M059J (cell line): ENCODE results near the gene EPS8L3. TPM values are rescaled to one million over a fixed set of nuclear protein-coding genes. Genes with fewer than 3 reads are reported as not detected.
"Not testable (repeated sequence)": the region's sequence is repeated elsewhere in the genome, so short reads cannot be mapped to it uniquely, and the experiment has no call there.

Source experiments
- DNase-seq: peaks from one replicate; pipeline ENCODE4 v3.0.0-alpha.2; 2012; ENCODE audit warnings: low read depth
- total RNA-seq: library from RNA; depleted of rRNA; stranded (reverse); fragments of >200 nt; shearing (Covaris generic); gene quantifications from 2 replicates; pipeline ENCODE4 v1.2.3, GENCODE V29; 2014

Gene EPS8L3
- total RNA-seq, 1 experiment from 2014 or later: not detected

DNA sequence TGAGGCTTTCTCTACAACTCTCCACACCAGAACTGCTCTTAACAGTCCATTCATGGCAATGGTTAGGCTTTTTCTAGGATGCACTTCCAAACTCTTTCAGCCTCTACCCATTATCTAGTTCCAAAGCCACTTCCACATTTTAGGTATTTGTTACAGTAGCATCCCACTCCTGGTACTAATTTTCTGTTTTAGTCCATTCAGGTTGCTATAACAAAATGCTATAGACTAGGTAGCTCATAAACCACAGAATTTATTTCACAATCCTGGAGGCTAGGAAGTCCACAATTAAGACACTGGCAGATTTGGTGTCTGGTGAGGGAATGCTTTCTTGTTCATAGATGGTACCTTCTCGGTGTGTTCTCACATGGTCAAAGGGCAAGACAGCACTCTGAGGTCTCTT lies 17.3 kb upstream of the EPS8L3 start:
- no peak for DNase-seq

DNA sequence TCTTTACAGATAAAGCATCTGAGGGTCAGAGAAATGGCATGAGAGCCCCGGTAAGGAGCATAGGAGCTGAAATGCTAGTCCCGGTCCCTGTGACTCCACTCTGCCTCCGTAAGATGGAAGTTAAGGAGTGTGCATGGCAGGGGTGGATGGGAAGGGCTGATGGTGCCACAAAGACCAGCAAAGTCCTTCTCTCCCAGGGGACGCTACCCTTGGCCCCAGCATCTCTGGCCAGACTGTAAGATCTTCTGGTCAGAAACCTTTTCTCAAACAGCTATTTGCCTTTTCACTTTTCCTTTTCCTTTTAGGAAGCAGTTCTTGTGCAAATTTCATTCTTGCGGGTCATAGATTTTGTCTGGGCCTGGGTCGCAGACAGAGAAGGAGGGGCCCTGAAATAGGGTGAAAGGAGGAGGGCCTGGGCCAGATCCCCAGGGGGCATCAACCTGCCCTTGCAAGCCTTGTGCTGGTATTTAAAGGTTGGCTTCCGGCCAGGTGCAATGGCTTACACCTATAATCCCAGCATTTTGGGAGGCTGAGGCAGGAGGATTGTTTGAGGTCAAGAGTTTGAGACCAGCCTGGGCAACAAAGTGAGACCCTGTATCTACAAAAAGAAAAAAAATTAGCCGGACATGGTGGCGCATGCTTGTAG lies 14.4 kb upstream of the EPS8L3 start:
- DNase-seq: no peak

DNA sequence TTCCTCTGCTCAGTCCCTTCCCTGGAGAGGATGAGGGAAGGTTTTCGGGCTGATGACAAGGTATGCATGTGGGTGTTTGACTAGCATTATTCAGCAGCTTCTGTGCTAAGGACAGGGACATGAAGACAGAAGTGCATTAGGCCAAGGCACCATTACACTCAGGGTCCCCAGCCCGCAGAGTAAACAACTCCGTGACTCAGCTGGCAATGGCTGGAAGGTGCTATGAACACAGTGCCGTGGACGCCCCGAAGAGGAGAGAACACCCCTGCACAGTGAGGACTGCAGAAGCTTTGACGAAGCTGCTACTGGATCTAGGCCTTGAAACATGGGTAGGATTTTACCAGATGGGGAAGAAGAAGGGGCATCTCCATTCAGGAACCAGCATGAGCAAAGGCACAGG lies 13.7 kb upstream of the EPS8L3 start:
- no peak for DNase-seq

DNA sequence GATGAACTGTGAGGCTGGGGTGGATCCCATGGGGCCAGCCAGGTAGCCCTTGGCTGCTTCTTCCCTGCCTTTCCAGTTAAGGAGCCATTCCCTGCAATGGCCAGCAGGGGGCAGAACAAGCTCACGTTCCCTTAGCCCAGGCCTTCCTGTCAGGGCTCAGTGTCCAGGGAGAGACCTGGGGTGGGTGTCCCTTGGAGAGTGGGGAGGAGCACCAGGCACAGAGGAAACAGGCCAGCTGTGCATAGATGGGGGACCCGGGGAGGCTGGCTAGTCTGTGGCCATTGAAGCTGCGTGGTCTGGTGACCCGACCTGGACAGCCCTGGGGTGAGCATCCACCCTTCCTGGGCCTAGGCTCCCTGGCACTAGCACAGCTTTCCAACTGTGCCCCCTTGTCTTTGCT lies 13.2 kb upstream of the EPS8L3 start:
- DNase-seq: peak; percentile 86

DNA sequence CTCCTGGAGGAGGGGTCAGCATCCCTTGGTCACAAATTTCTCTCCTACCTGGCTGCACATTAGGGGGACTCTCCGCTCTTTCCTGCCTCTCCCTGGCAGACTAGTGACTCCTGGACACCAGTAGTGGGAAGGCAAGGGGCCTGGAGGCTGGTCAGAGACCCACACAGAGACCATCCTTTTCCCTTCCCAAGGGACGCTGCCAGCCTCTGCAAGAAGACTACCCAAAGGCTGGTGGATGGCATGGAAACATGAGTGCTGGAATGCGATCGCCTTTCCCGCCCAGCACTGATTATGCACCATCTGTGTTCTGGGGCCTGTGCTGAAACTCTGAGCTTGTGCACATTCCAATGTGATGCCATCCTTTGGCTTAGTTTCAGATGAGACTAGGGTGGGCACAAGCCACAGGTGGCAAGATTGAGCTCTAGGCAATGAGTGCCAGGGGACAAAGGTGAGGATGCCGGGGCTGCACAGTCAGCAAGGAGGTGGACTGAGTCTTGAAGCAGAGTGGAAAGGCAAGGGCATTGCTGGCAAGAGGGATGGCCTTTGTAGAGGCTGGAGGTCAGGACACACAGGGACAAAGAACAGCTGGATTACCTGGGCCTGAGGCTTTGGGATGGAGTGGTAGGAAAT lies 12.6 kb upstream of the EPS8L3 start:
- no peak for DNase-seq

DNA sequence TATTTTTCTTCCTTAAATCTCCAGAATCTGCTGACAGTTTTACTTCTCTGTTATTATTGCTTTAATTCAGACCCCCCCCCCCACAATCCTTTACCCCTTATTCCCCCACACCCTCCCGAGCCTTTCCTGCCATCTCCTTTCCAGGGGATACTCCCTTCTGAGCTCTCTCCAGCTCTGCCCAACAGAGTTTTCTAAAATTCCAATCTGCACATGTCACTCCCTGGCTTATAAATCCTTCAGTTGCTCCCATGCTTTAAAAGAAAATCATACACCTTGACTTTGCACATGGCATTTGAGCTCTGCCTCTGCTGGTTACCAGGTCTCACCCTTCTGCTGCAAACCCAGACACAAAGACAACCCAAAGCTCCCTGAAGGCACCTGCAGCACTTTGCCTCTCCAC lies 11.7 kb upstream of the EPS8L3 start:
- DNase-seq: peak; percentile 54

DNA sequence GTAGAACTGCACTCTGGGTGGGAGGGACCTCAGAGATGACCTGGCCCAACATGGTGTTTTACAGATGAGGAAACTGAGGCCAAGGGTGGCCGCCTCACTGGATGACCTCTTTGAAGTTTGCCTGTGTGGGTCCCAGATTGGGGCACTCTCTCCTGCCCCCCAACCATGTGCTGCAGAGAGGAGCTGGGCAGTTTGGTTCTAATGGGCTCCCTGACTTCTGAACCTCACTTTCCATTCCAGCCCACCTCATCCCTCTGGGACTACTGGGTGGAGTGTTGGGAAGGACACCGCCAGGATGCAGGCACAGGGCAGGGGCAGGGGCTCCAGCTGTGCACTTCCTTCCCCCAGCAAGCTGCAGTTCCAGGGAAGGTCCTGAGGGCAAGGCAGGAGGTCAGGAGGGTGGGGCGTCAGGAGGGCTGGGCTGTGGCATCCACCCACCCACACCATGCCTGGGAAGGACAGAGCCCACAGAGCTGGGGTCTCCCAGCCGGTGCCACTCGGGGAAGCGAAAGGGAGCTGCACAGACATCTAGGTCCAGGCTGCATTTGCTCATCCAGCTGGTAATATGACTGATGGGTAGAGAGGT lies 10.3 kb upstream of the EPS8L3 start:
- DNase-seq: no peak

DNA sequence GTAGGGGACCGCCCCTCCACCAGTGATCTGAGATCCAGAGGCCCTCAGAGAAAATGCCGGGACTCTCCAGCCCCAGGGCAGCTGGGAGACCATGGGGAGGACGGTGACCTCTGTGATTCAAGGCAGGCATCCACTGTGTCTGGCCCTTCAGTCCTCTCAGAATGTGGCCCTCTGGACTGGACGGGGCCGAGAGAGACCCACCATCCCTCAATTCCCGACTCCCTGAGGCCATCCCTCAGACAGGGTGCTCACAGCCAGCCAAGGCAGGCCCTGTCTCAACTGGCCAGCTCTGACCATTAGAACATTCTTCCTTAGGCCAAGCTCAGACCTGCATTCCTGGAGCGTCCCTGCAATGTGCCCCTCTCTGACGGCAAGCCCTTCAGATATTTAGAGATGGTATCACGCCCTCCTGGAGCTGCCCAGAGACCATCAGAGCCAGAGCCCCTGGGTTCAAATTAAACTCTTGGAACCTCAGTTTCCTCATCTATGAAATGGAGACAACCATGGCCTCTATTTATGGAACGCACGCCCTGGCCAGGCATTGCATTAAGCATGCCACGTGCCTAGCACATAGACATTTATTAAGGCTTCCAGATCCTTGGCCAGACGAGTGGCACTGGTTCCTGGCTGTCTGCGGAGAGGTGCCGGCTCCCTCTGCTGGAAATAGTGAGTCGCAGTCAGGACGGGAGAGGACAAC lies 9.6 kb upstream of the EPS8L3 start:
- peak; percentile 88 for DNase-seq

DNA sequence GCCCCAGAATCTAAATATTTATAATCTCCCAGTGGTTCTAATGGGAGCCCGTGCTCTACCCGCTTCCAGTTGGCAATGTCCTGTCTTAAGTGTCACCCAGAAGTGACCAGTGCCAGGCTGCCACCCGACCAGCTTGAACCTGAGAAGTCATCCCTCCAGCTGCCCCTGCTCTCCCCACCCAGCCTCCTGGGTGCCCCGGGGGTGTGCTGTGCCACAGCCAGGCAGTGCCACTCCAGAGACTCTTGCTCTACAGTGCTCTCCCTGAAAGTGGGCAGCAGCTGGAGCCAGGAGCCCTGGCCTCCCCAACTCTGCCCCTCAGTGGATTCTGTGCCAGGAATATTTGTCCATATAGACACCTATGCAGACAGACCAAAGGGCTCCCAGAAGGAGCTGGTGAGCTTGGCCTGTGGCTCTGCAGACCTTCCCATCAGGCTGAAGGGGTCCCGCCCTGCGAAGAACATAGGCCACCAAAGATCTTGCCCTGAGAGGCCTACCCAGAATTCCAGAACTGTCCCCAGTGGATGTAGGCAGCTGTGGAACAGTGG lies 9.0 kb upstream of the EPS8L3 start:
- DNase-seq: no peak

DNA sequence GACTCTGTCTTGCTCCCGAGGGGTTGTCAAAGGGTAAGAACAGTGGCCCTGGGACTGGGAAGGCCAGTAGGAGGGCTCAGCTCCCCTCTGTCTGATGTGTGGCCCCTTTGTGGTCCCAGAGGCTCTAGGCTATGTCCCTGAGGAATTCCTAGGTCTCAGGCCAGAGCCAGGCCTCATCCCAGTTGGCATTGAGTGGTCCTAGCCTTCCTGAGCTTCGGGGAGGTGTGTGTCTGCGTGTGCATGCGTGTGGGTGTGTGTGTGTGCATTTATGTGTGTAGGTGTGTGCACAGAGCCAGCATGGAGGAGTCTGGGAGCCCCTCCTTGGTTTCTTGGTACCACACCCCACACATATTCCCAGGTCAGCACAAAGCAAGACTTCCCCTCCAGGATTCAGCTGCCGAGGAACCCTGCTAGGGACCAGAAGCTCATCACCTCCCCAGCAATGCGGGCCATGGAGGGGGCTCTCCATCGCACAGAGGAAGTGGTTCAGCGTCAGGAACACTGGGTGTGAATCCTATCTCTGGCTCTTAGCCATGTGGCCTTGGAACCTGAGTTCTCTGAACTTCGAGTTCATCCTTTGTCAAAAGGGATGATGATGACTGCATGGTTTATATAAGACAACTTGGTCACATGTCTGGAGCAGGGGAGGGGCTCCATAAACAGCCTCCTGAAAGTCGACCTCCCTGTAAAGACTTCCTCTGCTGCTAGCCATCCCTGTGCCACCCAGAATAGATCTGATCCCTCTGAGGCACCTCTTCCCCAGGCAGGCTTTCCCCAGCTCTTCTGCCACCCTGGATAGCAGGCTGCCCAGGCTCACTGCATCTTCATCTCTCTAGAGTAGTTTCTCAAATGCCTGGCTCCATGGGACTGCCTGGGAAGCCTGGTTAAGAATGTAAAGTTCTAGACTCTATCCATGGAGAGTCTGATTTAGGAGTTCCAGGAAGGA lies 8.3 kb upstream of the EPS8L3 start:
- no peak for DNase-seq

DNA sequence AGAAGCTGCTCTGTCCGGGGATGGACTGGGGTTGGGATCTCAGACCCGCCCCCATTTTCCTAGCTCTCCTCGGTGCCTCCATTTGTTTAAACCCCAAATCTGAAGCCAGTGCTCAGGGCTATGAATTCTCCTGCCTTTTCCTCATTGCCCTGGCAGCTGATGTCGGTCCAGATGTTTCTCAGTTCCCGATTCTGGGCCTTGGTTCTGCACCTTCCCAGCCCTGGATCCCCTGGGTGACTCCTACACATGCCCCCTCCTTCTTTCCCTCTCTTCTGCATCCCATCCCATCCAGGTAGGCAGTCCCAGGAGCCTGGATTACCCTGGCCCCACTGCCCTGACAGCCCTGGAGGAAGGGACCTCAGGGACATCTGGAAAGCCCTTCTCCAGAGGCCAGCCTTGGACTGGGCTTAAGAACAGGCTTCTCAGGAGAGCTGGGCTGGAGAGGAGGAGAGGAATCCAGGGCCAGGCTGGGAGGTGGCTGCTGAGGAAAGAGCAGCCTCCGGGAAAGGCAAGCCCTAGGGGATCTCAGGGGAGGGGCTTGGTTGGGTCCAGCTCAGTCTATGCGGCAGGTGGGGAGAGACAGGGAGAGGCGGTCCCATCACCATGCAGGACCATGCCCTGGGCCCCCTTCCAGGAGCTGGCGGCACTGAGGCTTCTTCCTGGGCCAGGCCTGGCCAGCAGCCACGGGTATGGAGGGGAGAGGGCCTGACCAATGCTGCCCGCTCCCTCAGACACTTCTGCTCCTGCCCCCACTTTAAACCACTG lies 6.8 kb upstream of the EPS8L3 start:
- DNase-seq: no peak

DNA sequence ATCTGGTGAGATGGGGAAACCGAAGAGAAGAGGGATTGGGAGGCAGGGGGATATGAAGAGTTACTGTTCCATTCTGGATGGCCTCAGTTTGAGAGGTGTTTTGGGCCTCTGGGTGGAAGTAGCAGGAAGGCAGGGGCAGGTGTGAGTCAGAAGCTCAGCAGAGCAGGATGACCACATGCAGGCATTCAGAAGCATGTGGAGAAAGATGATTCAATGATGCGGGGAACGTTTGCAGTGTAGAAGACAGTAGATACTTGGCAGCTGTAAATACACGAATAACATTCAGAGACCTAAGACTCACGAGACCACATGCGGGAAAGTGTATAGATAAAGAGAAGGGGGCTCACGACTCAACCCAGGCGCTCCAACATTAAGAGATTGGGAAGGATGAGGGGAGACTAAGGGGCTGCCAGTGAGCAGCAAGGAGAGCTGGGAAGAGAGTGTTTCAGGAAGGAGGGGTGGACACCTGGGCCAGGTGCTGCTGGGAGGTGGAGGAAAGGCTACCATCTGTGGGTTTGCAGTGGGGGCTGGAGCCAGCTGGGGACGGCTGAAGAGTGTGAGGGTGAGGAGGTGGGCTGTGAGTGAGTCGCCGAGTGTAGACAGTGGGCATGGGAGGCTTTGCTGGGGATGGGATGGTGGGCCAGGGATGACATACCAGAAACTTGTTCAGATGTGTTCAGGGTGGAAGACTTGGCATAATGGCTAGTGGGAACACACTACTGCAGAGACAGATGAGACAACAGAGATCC lies 5.8 kb upstream of the EPS8L3 start:
- DNase-seq: peak; percentile 79

DNA sequence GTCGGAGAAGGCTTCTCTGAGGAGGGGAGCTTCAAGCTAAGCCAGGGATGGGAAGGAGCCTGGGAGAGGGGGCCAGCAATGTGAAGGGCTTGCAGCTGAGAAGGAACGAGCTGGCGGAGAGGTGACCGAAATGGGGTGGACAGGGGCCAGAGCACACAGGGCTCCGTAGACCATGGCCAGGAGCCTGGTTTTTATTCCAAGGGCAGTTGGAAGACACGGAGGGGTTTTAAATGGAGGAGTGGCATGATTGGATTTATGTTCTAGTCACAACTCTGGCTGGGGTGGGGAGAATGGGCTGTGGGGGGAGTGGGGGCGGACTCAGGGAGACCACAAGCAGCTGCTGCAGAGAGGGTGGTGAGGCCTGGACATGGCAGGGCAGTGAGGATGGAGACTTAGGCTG lies 5.1 kb upstream of the EPS8L3 start:
- no peak for DNase-seq

DNA sequence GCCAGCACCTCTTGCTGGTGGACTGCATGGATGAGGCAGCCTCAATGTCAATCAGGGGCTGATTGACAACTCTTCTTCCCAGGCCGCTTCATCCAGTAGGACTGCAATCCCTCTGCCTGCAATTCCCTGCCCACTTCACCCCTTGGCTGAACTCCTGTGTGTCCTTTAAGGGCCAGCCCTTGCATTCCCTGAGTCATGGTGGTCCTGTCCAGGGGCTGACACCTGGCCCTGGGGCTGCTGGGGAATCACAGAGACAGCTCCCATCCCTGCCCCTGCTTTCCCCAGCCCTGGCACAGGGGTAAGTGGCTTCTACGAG lies 4.6 kb upstream of the EPS8L3 start:
- DNase-seq: no peak

DNA sequence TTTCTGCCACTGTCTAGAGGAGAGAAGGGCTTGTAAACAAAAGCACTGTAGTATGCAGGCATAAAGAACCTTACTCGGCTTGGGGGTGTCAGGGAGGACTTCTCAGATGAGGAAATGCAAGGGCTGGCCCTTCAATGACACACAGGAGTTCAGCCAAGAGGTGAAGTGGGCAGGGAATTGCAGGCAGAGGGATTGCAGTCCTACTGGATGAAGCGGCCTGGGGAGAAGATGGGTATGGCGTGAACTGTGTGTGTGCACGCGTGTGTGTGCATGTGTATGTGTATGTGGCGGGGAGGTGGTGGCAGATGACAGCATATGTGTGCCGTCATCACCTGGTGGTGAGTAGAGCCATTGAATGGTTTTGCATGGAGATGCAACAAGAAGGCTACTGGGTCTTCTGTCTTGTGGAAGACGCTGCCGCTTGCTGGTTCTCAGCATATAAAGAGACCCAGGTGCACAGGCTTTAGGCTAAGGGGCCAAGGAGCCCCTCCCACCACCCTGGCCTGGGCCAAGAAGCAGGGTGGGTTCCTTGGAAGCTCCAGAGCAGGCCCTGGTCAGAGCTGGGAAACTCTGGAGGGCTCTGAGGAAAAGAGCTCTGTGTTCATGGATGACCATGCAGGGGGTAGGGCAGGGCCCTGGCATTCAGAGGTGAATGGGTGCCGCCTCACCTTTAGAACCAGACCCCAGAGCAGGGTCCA lies 4.1 kb upstream of the EPS8L3 start:
- DNase-seq: no peak

DNA sequence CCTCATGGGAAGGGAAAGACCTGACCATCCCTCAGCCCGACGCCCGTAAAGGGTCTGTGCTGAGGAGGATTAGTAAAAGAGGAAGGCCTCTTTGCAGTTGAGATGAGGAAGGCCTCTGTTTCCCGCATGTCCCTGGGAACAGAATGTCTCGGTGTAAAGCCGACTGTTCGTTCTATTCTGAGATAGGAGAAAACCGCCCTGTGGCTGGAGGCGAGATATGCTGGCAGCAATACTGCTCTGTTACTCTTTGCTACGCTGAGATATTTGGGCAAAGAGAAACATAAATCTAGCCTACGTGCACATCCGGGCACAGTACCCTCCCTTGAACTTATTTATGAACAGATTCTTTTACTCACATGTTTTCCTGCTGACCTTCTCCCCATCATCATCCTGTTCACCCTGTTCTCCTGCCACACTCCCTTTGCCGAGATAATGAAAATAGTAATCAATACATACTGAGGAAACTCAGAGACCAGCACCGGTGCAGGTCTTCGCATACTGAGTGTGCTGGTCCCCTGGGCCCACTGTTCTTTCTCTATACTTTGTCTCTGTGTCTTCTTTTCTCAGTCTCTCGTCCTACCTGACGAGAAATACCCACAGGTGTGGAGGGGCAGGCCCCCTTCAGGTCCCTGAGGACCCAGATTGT lies 3.4 kb upstream of the EPS8L3 start:
- not testable (repeated sequence) for DNase-seq

DNA sequence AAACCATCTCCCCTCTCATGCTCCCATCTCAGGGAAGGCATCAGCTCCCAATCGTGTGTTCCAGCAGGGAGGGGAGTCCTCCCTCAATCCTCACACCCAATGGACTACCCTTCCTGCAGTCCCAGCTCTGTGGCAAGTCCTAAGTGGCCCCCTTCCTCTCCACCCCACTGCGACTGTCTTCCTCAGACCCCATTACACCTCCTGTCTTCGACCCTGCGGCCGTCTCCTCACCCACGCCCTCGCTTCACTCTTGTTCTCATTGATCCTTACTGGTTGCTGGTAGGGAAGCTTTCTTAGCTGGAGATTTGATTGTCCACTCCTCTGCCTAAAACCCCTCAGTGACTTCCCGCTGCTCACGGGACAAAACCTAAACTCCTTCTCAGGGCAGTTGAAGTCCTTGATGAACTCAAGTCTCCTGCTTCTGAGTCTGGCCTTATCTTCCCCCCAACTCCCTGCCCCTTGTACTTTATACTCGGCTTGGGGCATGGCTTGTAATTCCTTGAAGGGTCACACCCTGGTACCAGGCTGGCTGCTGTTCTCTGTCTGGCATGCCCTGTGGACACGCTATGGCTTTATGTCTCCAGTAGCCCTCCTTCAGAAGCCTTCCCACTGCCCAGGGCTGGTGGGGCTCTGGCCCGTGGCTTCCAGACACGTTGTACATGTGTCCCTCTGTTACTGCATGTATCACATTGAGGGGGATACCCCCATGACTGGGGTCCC lies 2.3 kb upstream of the EPS8L3 start:
- no peak for DNase-seq

DNA sequence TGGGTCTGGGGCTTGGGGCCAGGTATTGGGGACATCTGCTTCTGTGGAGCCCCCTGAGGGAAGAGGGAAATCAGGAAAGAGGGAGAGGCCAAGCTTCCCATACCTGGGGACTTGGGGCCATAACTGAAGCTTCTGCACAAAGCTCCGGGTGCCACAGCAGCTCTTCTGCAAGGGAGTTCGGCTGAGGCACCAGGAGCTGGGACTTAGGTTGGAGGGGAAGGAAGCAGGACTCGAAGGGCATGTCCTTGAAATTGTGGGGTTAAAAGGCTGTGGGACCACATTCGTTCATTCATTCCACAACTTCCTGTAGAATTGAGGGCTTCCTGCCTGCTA lies 1.7 kb upstream of the EPS8L3 start:
- DNase-seq: no peak
